HG03280 (cell line): ENCODE results near the gene NUTM2A.
"Not testable (repeated sequence)": the region's sequence is repeated elsewhere in the genome, so short reads cannot be mapped to it uniquely, and the experiment has no call there.

ENCODE experiments used
- ATAC-seq: cut with Tn5 transposase; IDR thresholded peaks from one replicate; pipeline ENCODE4 v1.9.1; 2021; ENCODE audit warnings: mild to moderate bottlenecking, moderate library complexity; ENCODE audit not compliant: unreplicated experiment

The NUTM2A gene

GRCh38 chr10:87242192-87242591, 16.9 kb downstream of the NUTM2A start:
- ATAC-seq = not testable (repeated sequence)

- ATAC-seq = not testable (repeated sequence)
These were observed 22.1 kb downstream of the NUTM2A start for GRCh38 chr10:87247335-87247734.

DNA sequence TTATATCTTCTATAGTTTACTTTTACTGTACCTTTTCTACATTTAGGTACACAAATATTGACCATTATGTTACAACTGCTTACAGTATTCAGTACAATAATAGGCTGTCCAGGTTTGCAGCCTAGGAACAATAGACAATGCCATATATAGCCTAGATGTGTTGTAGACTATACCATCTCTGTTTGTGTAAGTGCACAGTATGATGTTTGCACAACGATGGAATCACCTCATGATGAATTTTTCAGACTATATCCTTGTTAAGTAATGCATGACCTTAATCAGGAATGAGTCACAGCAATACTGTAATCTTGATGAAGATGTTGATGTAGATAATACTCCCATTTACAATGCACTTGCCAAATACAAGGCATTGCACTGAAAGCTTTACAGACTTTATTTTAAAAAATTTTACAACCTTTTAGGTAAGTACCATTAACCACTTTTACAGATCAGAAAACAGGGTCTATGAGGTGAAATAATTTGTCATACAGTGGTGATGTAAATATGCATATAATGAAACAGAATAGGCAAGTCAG, 23.6 kb downstream of the NUTM2A start:
- ATAC-seq = not testable (repeated sequence)

- not testable (repeated sequence) for ATAC-seq
These were observed 55.6 kb downstream of the NUTM2A start for GRCh38 chr10:87280749-87281392.
